Stimulated activated naive B cell treated with anti-CD40 and anti-IgM and Interleukin-4, amounts not matched to agents 10 μg/mL and 1 μg/mL and 100 μg/mL, for 72 hours (primary cell): ENCODE results near the gene PRR11.

ENCODE experiments used
- ATAC-seq, 2 donors: fragments of 150-1000 bp; cut with Tn5 transposase; replicated peaks; 2 replicates each; pipeline ENCODE4 v1.10.0; 2021; ENCODE audit warnings: moderate library complexity in 1 of 2
- DNase-seq: peaks from one replicate; pipeline ENCODE4 v3.0.0; 2021
- H3K27ac Mint-ChIP-seq: one replicate; pipeline ENCODE4 v1.8.0; 2022; ENCODE audit warnings: mild to moderate bottlenecking, mixed read lengths
- H3K27me3 Mint-ChIP-seq, 2 donors: one replicate each; pipeline ENCODE4 v1.8.0; 2022; ENCODE audit warnings: mixed read lengths in 2 of 2
- H3K36me3 Mint-ChIP-seq, 2 donors: one replicate each; pipeline ENCODE4 v1.8.0; 2022; ENCODE audit warnings: mixed read lengths in 2 of 2, mild to moderate bottlenecking in 1 of 2
- H3K4me1 Mint-ChIP-seq, 2 donors: one replicate each; pipeline ENCODE4 v1.8.0; 2022; ENCODE audit warnings: mixed read lengths in 2 of 2, mild to moderate bottlenecking in 1 of 2
- H3K4me3 Mint-ChIP-seq, 2 donors: one replicate each; pipeline ENCODE4 v1.8.0; 2022; ENCODE audit warnings: mild to moderate bottlenecking in 2 of 2, mixed read lengths in 2 of 2, moderate library complexity in 1 of 2
- H3K9me3 Mint-ChIP-seq, 2 donors: one replicate each; pipeline ENCODE4 v1.8.0; 2022; ENCODE audit warnings: mixed read lengths in 2 of 2, mild to moderate bottlenecking in 1 of 2

The PRR11 gene

DNA sequence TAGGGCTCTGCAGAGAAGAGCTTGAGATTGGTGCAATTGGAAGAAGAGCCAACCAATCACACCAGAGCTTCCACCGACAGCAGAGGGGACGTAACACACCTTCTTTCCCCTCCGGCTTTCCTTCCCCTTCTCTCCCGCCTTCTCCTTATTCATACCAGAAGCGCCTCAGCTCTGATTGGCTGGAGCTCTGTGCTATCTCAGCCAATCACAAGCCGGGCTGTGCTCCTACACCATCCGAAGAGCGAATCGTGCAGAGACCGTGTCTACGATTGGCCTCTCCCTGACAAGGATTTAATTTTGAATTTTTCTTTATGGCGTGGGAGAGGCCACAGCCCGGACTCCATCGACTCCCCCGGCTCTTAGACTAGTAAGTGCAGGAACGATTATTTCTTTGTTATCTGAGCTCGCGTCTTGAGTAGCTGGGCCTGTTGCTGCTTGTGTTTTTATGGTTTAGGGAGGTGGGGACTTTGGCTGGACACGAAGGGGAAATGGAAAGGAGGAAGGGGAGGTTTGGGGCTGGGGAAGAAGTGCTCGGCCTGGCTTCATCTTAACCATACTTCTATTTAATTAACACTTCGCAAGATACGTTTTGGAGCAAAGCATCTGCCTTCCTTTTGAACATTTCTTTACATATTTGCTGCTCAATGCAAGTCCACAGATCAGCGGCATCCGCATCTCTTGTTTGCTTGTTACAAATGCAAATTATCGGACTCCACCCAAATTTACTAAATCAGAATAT is at the start of gene PRR11:
Gene PRR11 (plus strand): TSS at position 308 of the 739 bp plus-strand sequence. CDS start 14,007 bp downstream, outside the sequence.
- H3K4me1 Mint-ChIP-seq = peaks cover 11 to 17% of the 10 kb centered on the region in 2 donors
- H3K27me3 Mint-ChIP-seq = no peaks in the 10 kb centered on the region
- peaks cover 0 to 3% of the 10 kb centered on the region in 2 donors for H3K36me3 Mint-ChIP-seq
- no peaks in the 10 kb centered on the region for H3K9me3 Mint-ChIP-seq
- DNase-seq (no peak), ATAC-seq (peak; percentile 88 to 92)
- no peak within 1 kb of the TSS for H3K27ac Mint-ChIP-seq
- H3K4me3 Mint-ChIP-seq = no peak within 1 kb of the TSS

DNA sequence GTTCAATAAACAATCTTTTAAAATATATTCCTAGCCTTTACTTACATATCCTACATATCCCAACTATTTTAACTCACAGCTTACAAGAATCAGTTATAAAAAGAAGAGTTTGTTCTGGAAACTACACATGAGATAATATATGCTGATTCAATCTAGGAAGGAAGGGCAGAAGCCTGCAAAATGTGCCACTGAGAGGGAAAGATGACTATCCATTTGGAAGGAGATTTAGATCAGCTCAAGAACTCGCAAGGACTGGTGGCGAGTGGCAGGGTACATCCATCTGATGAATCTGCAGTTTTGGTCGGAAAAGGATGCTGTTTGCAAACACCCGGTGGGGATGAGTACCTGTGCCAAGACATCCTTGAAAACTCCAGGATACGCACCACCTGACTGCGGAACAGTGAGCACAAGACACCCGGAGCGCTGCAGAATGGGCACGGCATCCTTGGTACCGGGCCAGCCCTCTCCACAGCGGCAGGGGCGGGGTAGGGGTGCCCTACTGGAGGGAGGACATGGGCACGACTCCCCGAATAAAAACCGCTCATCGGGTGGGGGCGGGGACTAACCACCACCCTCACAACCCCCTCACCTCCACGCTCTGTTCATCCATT is 49.6 kb upstream of the PRR11 start:
- Mint-ChIP-seq H3K27me3 (no peaks in the 10 kb centered on the region), H3K36me3 (peaks cover 11 to 17% of the 10 kb centered on the region in 2 donors), H3K9me3 (no peaks in the 10 kb centered on the region), H3K4me1 (peaks cover 6 to 25% of the 10 kb centered on the region in 2 donors), H3K27ac (peak overlapping the region; percentile 96), H3K4me3 (peak overlapping the region; percentile 96 to 100)
- peak; percentile 34 for DNase-seq
- ATAC-seq = peak; percentile 50 to 52

DNA sequence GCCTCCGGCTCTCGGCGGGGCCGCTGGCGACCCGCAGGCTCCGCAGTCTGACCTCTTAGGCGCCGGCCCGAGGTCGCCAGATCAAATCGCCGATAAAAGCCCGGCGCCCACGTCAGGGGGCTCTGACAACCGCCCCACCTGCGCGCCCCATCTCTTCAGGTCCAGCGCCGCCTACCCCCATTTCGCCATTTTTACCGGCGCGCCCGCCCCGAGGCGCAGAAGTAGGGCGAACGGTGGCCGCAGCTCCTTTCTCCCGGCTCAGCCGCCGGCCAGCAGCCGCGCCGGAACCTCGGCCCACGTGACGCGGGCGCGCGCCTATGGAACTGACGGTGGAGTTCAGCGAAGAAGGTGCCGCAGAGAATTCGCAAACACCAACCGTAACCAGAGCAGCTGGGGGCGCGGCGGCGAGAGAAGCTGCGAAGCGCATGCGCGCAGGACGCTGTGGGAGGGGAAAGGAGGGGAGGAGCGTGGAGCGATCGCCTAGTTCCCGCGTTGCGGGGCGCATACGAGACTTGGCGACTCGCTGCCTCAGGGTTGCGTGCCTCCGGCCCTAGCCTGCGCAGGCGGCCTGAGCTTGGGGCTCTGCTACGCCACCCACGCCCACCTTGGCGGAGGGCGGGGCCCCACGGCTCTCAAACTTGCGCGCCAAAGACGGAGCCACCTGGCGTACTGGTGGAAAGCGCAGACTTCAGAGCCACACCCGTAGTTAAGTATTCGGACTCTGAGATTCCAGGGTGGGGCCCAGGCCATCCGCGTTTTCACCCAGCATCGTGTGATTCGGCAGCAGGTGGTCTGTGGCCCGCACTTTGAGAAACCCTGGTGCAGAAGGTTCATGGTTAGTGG is 48.9 kb upstream of the PRR11 start, which contains the start of gene TRIM37:
Gene TRIM37 (minus strand): TSS at position 418 of the 843 bp plus-strand sequence. CDS start 419 bp downstream, outside the sequence.
- H3K36me3 Mint-ChIP-seq = peaks cover 7 to 19% of the 10 kb centered on the region in 2 donors
- H3K4me3 Mint-ChIP-seq = peak within 1 kb of the TSS; percentile 96 to 100
- ATAC-seq (peak; percentile 96 to 97), DNase-seq (peak; percentile 99)
- peak within 1 kb of the TSS; percentile 96 for H3K27ac Mint-ChIP-seq
- H3K9me3 Mint-ChIP-seq = no peaks in the 10 kb centered on the region
- no peaks in the 10 kb centered on the region for H3K27me3 Mint-ChIP-seq
- peaks cover 6 to 25% of the 10 kb centered on the region in 2 donors for H3K4me1 Mint-ChIP-seq

DNA sequence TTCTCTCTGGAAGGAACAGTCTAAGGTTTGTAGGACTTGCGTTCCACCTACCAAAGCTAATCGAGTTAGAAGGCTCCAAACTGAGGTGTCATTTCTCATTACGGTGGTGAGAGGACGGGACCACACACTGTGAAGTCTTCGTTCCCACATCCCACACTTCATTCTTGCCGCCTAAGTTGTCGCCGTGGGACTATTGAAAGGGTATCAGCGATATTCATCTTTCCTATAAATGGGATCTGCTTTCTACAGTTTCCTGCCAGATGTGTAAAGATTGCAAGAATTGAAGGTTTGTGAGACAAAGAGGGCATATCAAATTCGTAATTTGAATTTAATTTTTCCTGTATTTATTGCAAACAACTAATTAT is 48.3 kb upstream of the PRR11 start:
- Mint-ChIP-seq H3K4me3 (peak overlapping the region; percentile 96 to 100), H3K9me3 (no peaks in the 10 kb centered on the region), H3K27me3 (no peaks in the 10 kb centered on the region), H3K36me3 (peaks cover 3 to 18% of the 10 kb centered on the region in 2 donors), H3K27ac (peak overlapping the region; percentile 96), H3K4me1 (peaks cover 6 to 25% of the 10 kb centered on the region in 2 donors)
- DNase-seq (no peak), ATAC-seq (no peak)

- H3K9me3 Mint-ChIP-seq = no peaks in the 10 kb centered on the region
- no peaks in the 10 kb centered on the region for H3K27me3 Mint-ChIP-seq
- H3K4me1 Mint-ChIP-seq = peaks cover 6 to 25% of the 10 kb centered on the region in 2 donors
- H3K4me3 Mint-ChIP-seq = no peak overlapping the region
- DNase-seq (no peak), ATAC-seq (no peak)
- peaks cover 3 to 18% of the 10 kb centered on the region in 2 donors for H3K36me3 Mint-ChIP-seq
- no peak overlapping the region for H3K27ac Mint-ChIP-seq
These were observed 47.0 kb upstream of the PRR11 start for GRCh38 chr17:59108400-59109102.

- peaks cover 0 to 18% of the 10 kb centered on the region in 2 donors for H3K36me3 Mint-ChIP-seq
- no peaks in the 10 kb centered on the region for H3K9me3 Mint-ChIP-seq
- no peak overlapping the region for H3K4me3 Mint-ChIP-seq
These were observed 44.6 kb upstream of the PRR11 start for GRCh38 chr17:59110973-59111372.

DNA sequence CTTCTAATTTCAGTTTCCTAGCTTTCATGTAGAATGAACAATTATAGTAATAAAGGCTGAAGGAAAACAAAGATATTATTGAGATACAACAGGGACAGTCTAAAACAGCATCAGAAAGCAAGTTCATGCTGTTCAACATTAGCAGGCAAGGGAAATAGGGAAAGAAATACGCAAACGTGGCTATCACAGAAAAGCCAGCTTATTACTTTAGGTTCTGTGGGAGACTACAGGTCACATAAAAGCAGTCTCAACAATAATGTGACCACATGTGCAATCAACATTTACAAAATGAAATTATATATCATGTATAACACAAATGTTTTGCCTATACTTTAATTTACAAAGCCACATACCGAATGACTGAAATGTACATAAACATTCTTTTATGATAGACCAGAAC is 44.0 kb upstream of the PRR11 start:
- Mint-ChIP-seq H3K9me3 (no peaks in the 10 kb centered on the region), H3K27ac (no peak overlapping the region), H3K4me3 (no peak overlapping the region), H3K4me1 (peaks cover under 1 to 9% of the 10 kb centered on the region in 2 donors), H3K36me3 (peaks cover 0 to 18% of the 10 kb centered on the region in 2 donors), H3K27me3 (no peaks in the 10 kb centered on the region)
- no peak for DNase-seq
- no peak for ATAC-seq

More at GRCh38 chr17:59110973-59111372, 44.6 kb upstream of the PRR11 start:
- ATAC-seq = no peak
- peaks cover 3 to 10% of the 10 kb centered on the region in 2 donors for H3K4me1 Mint-ChIP-seq
- no peak for DNase-seq
- H3K27me3 Mint-ChIP-seq = no peaks in the 10 kb centered on the region
- no peak overlapping the region for H3K27ac Mint-ChIP-seq

DNA sequence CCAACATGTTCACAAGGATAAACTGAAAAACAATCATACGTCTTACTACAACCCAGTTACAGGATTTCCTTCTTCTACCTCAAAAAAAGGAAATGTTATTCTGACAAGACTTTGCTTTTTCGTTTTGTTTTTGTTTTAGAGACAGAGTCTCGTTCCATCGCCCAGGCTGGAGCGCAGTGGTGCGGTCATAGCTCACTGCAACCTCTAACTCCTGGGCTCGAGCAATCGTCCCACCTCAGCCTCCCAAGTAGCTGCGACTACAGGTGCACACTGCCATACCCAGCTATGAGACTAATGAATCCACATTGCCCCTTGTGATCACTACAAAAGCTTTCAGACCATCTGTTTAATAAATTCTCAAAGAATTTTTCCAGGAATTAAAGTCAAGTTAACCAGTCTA is 40.1 kb upstream of the PRR11 start:
- ATAC-seq (no peak), DNase-seq (no peak)
- Mint-ChIP-seq H3K4me3 (no peak overlapping the region), H3K27ac (no peak overlapping the region), H3K27me3 (no peaks in the 10 kb centered on the region), H3K9me3 (no peaks in the 10 kb centered on the region), H3K36me3 (peaks cover 10 to 22% of the 10 kb centered on the region in 2 donors), H3K4me1 (no peaks in the 10 kb centered on the region)

- ATAC-seq (no peak), DNase-seq (no peak)
- Mint-ChIP-seq H3K9me3 (no peaks in the 10 kb centered on the region), H3K27ac (no peak overlapping the region), H3K27me3 (no peaks in the 10 kb centered on the region), H3K36me3 (peaks cover 15 to 20% of the 10 kb centered on the region in 2 donors), H3K4me3 (no peak overlapping the region), H3K4me1 (peaks cover 0 to 2% of the 10 kb centered on the region in 2 donors)
These were observed 33.6 kb upstream of the PRR11 start for GRCh38 chr17:59121901-59122480.

DNA sequence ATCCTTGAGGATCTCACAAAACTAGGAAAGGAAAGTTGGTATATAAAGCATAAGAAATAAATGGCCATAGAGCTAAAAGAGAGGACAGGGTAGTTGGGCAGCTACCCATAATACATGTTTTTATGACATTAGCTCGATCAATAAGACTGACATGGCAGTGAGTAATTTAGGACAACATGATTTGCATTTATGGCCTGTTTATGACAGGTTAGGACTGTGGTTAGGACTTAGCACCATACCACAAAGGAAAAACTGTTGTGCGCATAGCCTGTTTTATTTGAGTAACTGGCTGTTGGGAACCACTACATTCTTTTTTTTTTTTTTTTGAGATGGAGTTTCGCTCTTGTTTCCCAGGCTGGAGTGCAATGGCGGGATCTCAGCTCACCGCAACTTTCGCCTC is 30.9 kb upstream of the PRR11 start:
- DNase-seq (no peak), ATAC-seq (peak in 1 of 2 donors; percentile 29)
- H3K9me3 Mint-ChIP-seq = no peaks in the 10 kb centered on the region
- H3K27me3 Mint-ChIP-seq = no peaks in the 10 kb centered on the region
- H3K4me3 Mint-ChIP-seq = no peak overlapping the region
- peaks cover 8 to 28% of the 10 kb centered on the region in 2 donors for H3K36me3 Mint-ChIP-seq
- peaks cover 0 to 2% of the 10 kb centered on the region in 2 donors for H3K4me1 Mint-ChIP-seq
- H3K27ac Mint-ChIP-seq = no peak overlapping the region

DNA sequence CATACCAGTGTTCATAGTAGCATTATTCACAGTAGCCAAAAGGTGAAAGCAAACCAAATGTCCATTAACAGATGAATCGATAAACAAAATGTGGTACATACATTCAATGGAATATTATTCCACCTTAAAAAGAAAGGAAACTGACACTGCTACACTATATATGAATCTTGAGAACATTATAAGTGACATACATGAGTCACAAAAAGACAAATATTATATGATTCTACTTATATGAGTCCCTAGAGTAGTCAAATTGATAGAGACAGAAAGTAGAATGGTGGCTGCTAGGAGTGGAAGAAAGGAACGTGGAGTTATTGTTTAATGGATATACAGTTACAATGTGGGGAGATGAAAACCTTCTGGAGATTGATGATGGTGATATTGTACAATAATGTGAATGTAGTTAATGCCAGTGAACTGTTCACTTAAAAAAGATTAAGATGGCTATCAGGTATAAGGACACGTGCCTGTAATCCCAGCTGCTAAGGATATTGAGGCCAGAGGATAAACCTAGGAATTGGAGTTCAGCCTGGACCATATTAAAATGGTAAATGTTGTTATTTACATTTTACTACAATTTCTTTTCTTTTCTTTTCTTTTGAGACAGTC is 28.6 kb upstream of the PRR11 start:
- DNase-seq (no peak), ATAC-seq (no peak)
- Mint-ChIP-seq H3K9me3 (no peaks in the 10 kb centered on the region), H3K36me3 (peaks cover 6 to 22% of the 10 kb centered on the region in 2 donors), H3K4me3 (no peak overlapping the region), H3K27ac (no peak overlapping the region), H3K4me1 (peaks cover 0 to under 1% of the 10 kb centered on the region in 2 donors), H3K27me3 (no peaks in the 10 kb centered on the region)

- Mint-ChIP-seq H3K27me3 (no peaks in the 10 kb centered on the region), H3K4me3 (no peak overlapping the region), H3K27ac (no peak overlapping the region), H3K36me3 (peaks cover 5 to 18% of the 10 kb centered on the region in 2 donors), H3K4me1 (no peaks in the 10 kb centered on the region), H3K9me3 (no peaks in the 10 kb centered on the region)
- ATAC-seq (no peak), DNase-seq (no peak)
These were observed 25.7 kb upstream of the PRR11 start for GRCh38 chr17:59129814-59130213.

DNA sequence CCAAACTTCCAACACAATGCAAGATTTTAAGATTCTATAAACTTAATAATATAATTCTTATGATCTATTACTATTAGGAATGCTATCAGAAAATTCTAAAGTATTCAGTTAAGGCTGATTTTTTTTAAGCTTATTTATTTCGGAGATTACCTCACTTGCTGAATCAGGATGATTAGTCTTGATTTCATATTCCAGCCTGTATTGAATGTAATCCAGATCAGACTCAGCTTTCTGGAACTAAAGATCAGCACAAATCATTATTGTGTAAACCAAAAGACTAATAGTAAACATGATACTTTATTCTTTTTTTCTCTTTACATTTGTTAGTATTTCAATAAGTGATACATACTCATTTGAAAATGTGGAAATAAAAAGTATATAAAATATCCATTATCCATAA is 24.4 kb upstream of the PRR11 start:
- Mint-ChIP-seq H3K4me1 (no peaks in the 10 kb centered on the region), H3K4me3 (no peak overlapping the region), H3K9me3 (no peaks in the 10 kb centered on the region), H3K36me3 (peaks cover 5 to 18% of the 10 kb centered on the region in 2 donors), H3K27me3 (no peaks in the 10 kb centered on the region), H3K27ac (no peak overlapping the region)
- ATAC-seq (no peak), DNase-seq (no peak)
